SIG-M5 treated with dmso at 0.1 percent for 504 hours (cell line): Measurements from ENCODE around the gene BANK1.

Source experiments
- DNase-seq: peaks from one replicate; lab custom pipeline; 2025; ENCODE audit not compliant: unreplicated experiment; lab: John Stamatoyannopoulos, UW

BANK1 gene

GRCh38 chr4:101956068-101956825 is 165.7 kb downstream of the BANK1 start:
- DNase-seq, result no peak

GRCh38 chr4:101958547-101958946 is 168.0 kb downstream of the BANK1 start:
- DNase-seq, result no peak

- no peak for DNase-seq
These were observed 169.9 kb downstream of the BANK1 start for GRCh38 chr4:101960431-101960830.

- DNase-seq, result no peak
These were observed 170.6 kb downstream of the BANK1 start for GRCh38 chr4:101961144-101961543.

- no peak for DNase-seq
These were observed 177.3 kb downstream of the BANK1 start for GRCh38 chr4:101967697-101968346.

- no peak for DNase-seq
These were observed 177.8 kb downstream of the BANK1 start for GRCh38 chr4:101968364-101968763.

- DNase-seq, result no peak
These were observed 179.4 kb downstream of the BANK1 start for GRCh38 chr4:101969965-101970364.

GRCh38 chr4:101970547-101971155 is 180.1 kb downstream of the BANK1 start:
- no peak for DNase-seq

- DNase-seq, result no peak
These were observed 182.3 kb downstream of the BANK1 start for GRCh38 chr4:101972791-101973190.

- no peak for DNase-seq
These were observed 182.8 kb downstream of the BANK1 start for GRCh38 chr4:101973361-101973760.

- DNase-seq, result no peak
These were observed 186.5 kb downstream of the BANK1 start for GRCh38 chr4:101977076-101977475.

- peak; percentile 59 for DNase-seq
These were observed 191.2 kb downstream of the BANK1 start for GRCh38 chr4:101981756-101982155.

- DNase-seq, result no peak
These were observed 193.3 kb downstream of the BANK1 start for GRCh38 chr4:101983835-101984234.

- no peak for DNase-seq
These were observed 197.2 kb downstream of the BANK1 start for GRCh38 chr4:101987623-101988243.

- DNase-seq, result no peak
These were observed 199.0 kb downstream of the BANK1 start for GRCh38 chr4:101989551-101989950.

GRCh38 chr4:101992446-101992845 is 201.9 kb downstream of the BANK1 start:
- no peak for DNase-seq

GRCh38 chr4:101993002-101993841 is 202.7 kb downstream of the BANK1 start:
- DNase-seq, result no peak

- no peak for DNase-seq
These were observed 203.6 kb downstream of the BANK1 start for GRCh38 chr4:101993842-101994775.

- DNase-seq, result no peak
These were observed 217.5 kb downstream of the BANK1 start for GRCh38 chr4:102007959-102008425.

GRCh38 chr4:102008711-102009110 is 218.2 kb downstream of the BANK1 start:
- no peak for DNase-seq
